ENCODE data around the gene SCART1.

Gene SCART1

DNA sequence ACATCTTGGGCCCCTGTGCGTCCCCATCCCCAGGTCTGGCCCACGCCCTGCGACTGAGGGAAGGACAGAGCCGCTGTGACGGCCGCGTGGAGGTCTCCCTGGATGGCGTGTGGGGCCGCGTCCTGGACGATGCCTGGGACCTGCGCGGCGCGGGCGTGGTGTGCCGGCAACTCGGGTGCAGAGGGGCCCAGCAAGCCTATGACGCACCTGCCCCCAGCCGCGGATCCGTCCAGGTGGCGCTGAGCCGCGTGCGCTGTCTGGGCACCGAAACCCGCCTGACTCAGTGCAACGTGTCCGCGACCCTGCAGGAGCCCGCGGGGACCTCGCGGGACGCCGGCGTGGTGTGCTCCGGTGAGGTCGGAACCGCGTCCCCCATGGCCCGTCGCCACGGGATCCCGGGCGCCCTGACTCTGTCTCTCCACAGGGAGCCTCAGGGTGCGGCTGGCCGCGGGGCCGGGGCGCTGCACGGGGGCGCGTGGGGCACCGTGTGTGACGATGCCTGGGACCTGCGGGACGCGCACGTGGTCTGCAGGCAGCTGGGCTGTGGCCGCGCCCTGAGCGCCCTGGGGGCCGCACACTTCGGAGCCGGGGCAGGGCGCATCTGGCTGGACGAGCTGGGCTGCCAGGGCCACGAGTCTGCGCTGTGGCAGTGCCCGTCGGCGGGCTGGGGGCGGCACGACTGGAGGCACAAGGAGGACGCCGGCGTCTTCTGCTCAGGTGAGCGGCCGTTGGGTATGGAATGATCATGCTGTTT is 5.9 kb downstream of the SCART1 start:
- TF ChIP-seq GATA2 (IDR thresholded peaks at IDR 0.05; ENCODE audit: low read depth, low read length) = no peak
- no peak for TF ChIP-seq GATA3 (IDR thresholded peaks at IDR 0.05; ENCODE audit: low read depth, low read length)

DNA sequence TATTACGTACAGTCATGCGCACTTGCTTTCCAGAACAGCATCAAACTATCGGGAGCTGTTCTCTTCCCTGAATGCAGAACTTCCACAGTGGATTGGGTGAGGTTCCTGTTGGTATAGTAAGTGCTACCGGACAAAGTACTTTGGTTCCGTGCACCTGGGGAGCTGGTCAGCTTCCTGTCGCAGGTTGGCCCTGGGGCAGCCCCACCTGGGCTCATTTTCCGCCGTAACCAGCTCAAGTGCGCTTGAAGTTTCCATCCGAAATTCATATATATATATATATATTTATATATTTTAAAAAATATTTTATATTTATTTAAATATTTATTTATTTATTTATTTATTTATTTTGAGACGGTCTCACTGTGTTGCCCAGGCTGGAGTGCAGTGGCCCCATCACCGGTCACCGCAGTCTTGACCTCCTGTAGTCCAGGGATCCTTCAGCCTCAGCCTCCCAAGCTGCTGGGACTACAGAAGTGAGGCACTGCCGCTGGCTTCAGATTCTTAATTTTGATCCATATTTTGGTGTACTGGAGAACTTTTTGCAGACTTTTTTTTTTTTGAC is 6.5 kb downstream of the SCART1 start:
- no peak for TF ChIP-seq GATA3 (IDR thresholded peaks at IDR 0.05; ENCODE audit: low read depth, low read length)
- TF ChIP-seq GATA2 (IDR thresholded peaks at IDR 0.05; ENCODE audit: low read depth, low read length) = no peak

DNA sequence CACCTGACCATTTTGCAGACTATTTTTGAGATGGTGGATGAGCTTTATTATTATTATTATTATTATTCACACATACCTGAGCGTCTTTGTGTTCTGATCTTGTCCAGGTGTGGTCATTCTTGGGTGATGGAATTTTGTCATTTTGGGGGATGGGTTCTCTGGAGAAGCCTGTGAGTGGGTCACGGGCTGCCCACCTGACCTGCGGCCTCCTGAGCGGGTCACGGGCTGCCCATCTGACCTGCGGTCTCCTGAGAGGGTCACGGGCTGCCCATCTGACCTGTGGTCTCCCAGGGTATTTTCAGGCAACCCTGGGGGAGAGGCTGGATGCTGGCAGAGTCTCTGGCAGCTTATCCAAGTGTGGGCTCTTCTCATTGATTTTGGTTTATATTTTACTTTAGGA is 7.3 kb downstream of the SCART1 start:
- no peak for TF ChIP-seq GATA2 (IDR thresholded peaks at IDR 0.05; ENCODE audit: low read depth, low read length)
- no peak for TF ChIP-seq GATA3 (IDR thresholded peaks at IDR 0.05; ENCODE audit: low read depth, low read length)

DNA sequence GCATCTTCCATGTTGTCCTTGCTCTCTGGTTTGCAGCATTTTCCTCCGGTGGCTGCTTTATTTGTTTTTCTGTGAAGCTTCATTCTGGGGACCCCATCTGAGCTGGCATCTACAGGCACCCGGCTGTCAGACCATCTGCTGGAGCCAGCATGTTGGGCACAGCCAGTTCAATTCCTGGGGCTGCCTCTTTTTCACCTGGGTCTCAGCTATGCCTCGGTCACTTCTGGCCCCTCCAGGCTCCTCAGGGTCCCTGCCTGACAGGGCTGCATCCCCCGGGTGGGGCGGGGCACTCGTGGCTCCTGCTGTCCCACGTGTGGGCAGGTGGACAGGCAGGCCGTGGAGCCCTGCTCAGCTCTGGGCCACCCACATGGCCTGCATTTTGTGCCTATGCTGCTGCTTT is 8.1 kb downstream of the SCART1 start:
- no peak for TF ChIP-seq GATA3 (IDR thresholded peaks at IDR 0.05; ENCODE audit: low read depth, low read length)
- TF ChIP-seq GATA2 (IDR thresholded peaks at IDR 0.05; ENCODE audit: low read depth, low read length) = no peak

DNA sequence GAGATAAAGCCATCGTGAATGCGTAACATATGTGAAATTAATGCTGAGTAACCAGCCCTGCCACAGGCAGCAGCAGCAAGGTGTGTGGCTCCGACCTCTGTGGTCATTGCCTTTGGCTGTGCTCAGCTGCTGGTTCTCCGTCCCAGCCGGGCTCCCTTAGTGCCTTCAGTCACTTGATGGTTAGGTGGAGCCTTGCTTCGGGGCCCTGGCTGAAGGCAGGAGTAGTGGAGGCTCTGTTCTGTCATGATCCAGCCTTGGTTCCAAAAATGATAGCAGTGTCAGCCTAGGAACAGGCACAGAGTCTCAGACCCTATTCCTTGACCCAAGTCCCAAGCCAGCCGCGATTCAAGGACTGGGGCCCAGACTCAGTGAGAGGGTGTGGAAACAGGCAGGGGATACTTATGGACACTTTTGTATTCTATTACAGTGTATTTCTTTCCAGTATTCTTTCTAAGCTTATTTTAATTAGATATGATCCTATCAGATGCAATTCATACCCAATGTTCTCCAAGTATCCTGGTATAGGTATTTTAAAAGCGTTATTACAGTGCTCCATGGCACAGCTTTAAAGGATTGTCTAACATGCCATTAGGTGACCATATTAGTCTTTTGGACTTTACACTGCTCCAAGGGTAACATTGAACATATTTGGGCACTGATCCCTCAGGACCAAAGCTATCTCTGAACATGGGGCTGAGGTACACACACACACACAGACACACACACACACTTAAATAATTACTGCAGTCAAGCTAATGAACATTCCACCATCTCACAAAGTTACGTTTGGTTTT is 9.0 kb downstream of the SCART1 start:
- TF ChIP-seq GATA3 (IDR thresholded peaks at IDR 0.05; ENCODE audit: low read depth, low read length) (no peak), GATA2 (IDR thresholded peaks at IDR 0.05; ENCODE audit: low read depth, low read length) (no peak)

DNA sequence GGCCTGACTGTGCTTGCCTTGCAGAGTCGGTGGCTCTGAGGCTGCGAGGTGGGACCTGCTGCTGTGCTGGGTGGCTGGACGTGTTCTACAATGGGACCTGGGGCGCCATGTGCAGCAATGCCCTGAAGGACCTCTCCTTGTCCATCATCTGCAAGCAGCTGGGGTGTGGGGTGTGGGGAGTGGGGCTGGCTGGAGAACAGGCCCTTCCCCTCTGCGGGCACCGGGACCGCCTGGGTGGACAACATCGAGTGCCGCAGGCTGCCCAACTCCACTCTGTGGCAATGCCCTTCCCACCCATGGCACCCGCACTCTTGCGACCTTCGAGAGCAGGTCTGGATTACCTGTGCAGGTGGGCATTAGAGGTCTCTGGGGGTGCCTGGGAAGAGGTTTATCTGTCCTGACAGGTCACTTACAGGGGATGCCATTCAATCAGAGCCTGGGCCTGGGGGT is 10.9 kb downstream of the SCART1 start:
- TF ChIP-seq GATA3 (IDR thresholded peaks at IDR 0.05; ENCODE audit: low read depth, low read length) (no peak), GATA2 (IDR thresholded peaks at IDR 0.05; ENCODE audit: low read depth, low read length) (no peak)

DNA sequence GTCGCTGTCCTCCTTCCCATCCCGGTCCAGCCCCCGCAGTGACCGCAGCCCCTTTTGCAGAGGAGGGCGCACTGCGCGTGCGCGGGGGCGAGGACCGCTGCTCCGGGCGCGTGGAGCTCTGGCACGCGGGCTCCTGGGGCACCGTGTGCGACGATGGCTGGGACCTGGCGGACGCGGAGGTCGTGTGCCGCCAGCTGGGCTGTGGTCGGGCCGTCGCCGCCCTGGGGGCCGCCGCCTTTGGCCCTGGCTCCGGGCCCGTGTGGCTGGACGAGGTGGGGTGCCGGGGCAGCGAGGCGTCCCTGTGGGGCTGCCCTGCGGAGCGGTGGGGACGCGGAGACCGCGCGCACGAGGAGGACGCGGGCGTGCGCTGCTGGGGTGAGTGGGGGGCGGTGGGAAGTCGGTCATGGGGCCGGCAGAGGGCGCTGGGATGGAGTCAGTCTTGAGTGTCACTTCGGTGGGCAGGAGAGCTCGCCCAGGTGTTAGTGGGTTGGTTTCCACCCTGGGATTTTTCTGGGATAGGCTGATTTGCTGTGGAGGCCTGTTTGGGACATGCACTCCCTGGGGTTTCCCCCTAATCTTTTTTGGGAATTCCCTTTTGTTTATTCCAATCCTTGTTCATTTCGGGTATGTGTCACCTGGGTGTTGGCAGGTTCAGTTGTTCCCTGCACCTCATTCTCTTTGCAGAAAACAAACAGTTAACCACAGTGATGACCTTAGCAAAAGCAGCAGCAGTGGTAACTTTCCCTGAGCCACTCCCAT is 11.6 kb downstream of the SCART1 start:
- TF ChIP-seq GATA3 (IDR thresholded peaks at IDR 0.05; ENCODE audit: low read depth, low read length) (no peak), GATA2 (IDR thresholded peaks at IDR 0.05; ENCODE audit: low read depth, low read length) (no peak)

DNA sequence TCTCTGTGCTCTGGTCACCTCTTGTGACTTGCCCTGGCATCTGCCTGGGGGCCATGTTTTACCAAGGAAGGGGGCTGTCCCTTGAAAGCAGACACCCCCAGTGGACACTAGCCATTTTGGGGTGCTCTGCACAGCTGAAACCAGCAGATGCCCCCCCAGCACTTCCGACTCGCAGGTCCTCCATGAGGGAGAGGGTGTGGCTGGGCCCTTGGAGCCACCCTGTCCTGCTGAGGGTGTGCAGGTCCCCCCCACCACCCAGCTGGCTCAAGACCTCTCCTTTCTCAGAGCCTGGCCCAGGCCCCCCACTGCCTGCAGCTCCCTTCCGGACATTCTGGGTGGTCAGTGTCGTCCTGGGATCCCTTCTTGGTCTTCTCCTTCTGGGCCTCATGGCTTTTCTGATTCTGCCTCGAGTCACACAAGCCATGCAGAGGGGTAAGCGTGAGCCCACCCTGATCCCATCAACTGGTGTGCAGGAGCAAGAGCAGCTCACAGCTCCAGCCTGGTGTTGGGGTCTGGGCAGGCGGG is 12.3 kb downstream of the SCART1 start:
- TF ChIP-seq GATA3 (IDR thresholded peaks at IDR 0.05; ENCODE audit: low read depth, low read length) (no peak), GATA2 (IDR thresholded peaks at IDR 0.05; ENCODE audit: low read depth, low read length) (no peak)

DNA sequence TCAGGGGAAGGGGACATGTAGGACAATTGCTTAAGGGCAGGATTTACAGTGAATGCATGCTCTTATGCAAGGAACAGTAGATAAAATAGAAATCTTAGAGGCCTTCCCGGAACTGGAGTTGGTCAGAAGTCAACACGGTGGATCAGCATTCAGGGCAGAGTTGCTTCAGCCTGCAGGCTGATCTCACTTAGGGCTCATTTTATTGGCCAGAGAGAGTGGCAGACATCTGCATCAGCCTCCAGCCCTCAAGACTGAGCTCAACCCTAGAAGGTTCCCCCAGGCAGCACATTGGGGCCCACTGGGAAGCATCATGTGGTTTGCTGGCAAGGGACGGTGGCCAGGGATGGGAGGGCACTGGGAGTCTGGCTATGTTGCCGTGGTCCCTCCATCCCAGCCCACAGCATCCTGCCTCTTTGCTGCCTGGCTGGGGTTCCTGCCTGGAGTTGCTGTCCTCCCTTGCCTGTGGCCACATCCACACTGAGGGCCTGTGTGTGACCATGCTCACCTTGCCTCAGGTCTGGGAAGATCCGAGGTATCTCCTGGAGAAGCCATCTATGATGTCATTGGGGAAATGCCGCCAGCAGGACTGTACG is 13.0 kb downstream of the SCART1 start:
- TF ChIP-seq GATA3 (IDR thresholded peaks at IDR 0.05; ENCODE audit: low read depth, low read length) (no peak), GATA2 (IDR thresholded peaks at IDR 0.05; ENCODE audit: low read depth, low read length) (no peak)

DNA sequence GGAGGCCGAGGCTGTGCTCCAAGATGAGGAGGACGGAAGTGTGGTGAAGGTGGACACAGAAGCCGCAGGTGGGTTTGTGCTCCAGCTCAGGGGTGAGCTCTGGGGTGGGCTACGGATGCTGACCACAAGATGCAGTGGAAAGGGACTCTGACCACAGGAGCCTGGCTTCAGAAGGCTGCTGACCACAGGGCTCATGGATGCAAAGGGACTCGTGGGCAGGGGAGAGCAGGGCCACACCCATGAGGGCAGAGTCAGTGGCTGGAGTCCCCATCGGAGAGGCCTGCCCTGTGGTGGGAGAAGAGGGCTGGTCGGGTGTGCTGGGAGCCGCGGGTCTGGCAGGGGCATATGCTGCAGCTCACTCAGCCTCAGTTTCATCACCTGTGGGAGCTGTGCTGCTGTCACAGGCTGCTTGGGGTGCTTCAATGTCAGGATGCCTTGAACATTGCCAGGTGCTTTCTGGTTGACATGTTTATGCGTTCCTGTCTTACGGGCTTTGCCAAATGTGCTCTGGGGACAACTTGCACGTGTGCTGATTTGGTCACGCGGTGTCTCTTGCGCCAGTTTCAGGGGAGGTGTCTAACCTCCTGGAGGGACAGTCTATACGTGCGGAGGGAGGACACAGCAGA is 13.7 kb downstream of the SCART1 start:
- TF ChIP-seq GATA3 (IDR thresholded peaks at IDR 0.05; ENCODE audit: low read depth, low read length) (no peak), GATA2 (IDR thresholded peaks at IDR 0.05; ENCODE audit: low read depth, low read length) (no peak)

DNA sequence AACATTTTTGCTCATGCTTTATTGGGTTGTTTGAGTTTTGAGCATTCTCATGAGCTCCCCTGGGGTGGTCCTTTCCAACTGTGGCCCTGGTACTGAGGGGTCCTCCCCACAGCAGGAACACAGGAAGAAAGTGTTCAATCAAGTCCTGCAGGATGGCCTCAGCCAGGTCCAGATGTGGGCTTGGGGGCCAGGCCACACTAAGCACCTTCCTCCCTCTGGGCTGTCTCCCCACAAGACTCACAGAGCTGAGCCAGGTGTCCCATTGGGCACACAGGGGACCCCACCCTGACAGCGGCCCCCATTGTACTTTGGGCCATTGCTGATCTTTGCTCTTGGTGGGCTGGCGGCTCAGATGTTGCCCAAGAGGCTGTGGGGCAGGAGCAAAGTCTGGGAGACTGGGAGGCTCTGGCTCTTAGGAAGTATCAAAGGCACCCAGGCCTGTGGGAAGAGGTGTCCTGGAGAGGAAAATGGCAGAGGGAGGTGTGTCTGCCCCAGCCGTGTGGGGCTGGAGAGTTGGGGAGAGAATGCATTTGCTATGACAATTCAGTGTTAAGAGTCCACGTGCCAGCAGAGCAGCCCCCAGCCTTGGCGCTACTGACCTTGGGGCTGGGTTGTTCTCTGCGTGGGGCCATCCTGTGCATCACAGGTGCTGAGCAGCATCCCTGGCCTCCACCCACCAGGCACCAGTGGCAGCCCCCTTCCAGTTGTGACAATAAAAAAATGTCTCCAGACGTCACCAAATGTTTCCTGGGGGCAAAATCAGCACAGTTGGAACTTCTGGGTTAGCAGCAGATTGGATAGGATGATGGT is 17.8 kb downstream of the SCART1 start:
- no peak for TF ChIP-seq GATA2 (IDR thresholded peaks at IDR 0.05; ENCODE audit: low read depth, low read length)
- no peak for TF ChIP-seq GATA3 (IDR thresholded peaks at IDR 0.05; ENCODE audit: low read depth, low read length)

DNA sequence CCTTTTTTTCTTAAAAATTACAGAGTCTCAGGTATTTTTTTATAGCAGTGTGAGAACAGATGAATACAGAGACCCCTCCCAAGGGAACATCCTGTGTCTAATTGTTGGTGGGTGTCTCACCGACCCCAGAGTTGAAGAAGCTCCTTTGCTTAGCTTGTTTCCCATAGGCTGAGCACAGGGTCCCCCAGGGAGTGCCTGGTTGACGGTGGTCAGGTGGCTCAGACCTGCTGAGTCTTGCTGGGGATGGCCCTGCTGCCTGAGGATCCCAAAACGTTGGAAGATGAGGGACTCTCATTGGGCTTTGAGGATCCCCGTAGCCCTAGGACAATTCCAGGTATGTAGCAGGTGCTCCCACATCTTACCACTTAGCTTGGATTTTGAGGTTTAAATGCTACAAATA is 19.5 kb downstream of the SCART1 start:
- no peak for TF ChIP-seq GATA2 (IDR thresholded peaks at IDR 0.05; ENCODE audit: low read depth, low read length)
- TF ChIP-seq GATA3 (IDR thresholded peaks at IDR 0.05; ENCODE audit: low read depth, low read length) = no peak

Measured in SH-SY5Y (cell line).